ENCODE measurements around the gene UBE2O.

DNA sequence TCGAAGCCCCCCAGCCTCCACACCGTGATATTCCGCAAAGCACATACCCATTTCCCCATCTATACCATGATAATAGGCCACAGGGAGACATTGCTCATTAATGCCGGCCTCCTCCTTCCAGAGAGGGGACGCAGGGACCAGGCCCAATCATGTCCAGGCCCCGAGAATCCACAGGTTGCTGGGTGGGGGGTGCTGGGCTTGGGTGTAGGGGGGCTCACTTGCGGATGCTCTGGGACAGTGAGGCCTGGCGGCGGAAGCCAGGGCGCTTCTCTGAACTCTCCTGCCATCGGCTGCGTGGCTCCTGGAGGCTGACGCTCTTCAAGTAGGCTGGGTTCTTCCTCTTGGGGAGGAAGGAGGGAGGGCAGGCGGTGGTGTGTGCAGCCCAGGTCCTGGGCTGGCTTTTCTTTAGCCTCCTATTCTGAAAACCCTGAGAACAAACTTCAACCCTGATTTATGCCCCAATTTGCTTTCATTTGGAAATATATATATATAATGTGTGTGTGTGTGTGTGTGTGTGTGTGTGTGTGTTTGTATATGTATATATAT lies 26.6 kb upstream of the UBE2O start:
- TF ChIP-seq, protein P1, sequence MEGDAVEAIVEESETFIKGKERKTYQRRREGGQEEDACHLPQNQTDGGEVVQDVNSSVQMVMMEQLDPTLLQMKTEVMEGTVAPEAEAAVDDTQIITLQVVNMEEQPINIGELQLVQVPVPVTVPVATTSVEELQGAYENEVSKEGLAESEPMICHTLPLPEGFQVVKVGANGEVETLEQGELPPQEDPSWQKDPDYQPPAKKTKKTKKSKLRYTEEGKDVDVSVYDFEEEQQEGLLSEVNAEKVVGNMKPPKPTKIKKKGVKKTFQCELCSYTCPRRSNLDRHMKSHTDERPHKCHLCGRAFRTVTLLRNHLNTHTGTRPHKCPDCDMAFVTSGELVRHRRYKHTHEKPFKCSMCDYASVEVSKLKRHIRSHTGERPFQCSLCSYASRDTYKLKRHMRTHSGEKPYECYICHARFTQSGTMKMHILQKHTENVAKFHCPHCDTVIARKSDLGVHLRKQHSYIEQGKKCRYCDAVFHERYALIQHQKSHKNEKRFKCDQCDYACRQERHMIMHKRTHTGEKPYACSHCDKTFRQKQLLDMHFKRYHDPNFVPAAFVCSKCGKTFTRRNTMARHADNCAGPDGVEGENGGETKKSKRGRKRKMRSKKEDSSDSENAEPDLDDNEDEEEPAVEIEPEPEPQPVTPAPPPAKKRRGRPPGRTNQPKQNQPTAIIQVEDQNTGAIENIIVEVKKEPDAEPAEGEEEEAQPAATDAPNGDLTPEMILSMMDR (IDR thresholded peaks at IDR 0.05; ENCODE audit: low read length) = no peak
- no peak for TF ChIP-seq EZH2 (IDR thresholded peaks at IDR 0.05; ENCODE audit: borderline replicate concordance, low read length)

All from OCI-LY1 (cell line).